K562 (cell line): ENCODE data around the gene RNASE7. TPM values are rescaled to one million over a fixed set of nuclear protein-coding genes. Genes with fewer than 3 reads are reported as not detected.

Experiments used
- ATAC-seq: fragments of 200-7000 bp; cut with Tn5 transposase; 3 replicates; pipeline ENCODE4 v1.9.1; 2020; ENCODE audit warnings: moderate library complexity
- BruUV-seq: library from RNA; stranded (reverse); fragments of 400-500 nt; replicated peaks from 2 replicates; lab custom pipeline; 2021; lab: Mats Ljungman, UMichigan
- CTCF ChIA-PET: fragments of 300-600 bp; formaldehyde crosslinking; extraction: SDS; loops from one replicate; lab custom pipeline; 2021; ENCODE audit warnings: low intra/inter-chr PET ratio; lab: Yijun Ruan, JAX
- POLR2A ChIA-PET: fragments of 300-600, 350-650 bp; sonication (Branson Sonifier 250); formaldehyde crosslinking; extraction: SDS; loops from one replicate; lab custom pipeline; 2021; ENCODE audit warnings: antibody characterized with exemption, inconsistent platforms; lab: Yijun Ruan, JAX
- DNase-seq, 4 experiments: peaks; one replicate each; pipeline versions ENCODE4 v3.0.0 to v3.0.0-alpha.2; 2011 to 2018; ENCODE audit warnings: low spot score in 3 of 4, mixed read lengths in 3 of 4; ENCODE audit errors: extremely low read depth in 1 of 4
- FAIRE-seq: peaks from 2 replicates; lab custom pipeline; 2011; peaks lifted over from hg19 to GRCh38; lab: Jason Lieb, UNC
- H2AFZ ChIP-seq: 2 replicates; pipeline ENCODE4 v1.6.0; 2011; ENCODE audit warnings: low read depth, low read length, control low read depth, inconsistent platforms
- H3K27ac ChIP-seq: fragments of 200-600 bp; 3 replicates; pipeline ENCODE4 v1.8.0; 2011; ENCODE audit warnings: low read depth, mild to moderate bottlenecking, control low read depth, inconsistent platforms, low read length, moderate library complexity, mixed read lengths; ENCODE audit errors: extremely low read depth
- H3K27me3 ChIP-seq, 2 experiments: fragments of 300-600 bp in 1 of 2; 2 replicates in 1 of 2; 3 replicates in 1 of 2; pipeline versions ENCODE4 v1.6.0 to v1.8.0; 2011; ENCODE audit warnings: inconsistent platforms in 2 of 2, low read length in 2 of 2, mild to moderate bottlenecking in 1 of 2, mixed read lengths in 1 of 2, moderate library complexity in 1 of 2; ENCODE audit not compliant: control insufficient read depth in 2 of 2, insufficient read depth in 2 of 2
- H3K36me3 ChIP-seq: fragments of 300-600 bp; 3 replicates; pipeline ENCODE4 v1.8.0; 2011; ENCODE audit warnings: mild to moderate bottlenecking, low read length, inconsistent platforms; ENCODE audit not compliant: control insufficient read depth, insufficient read depth
- H3K4me1 ChIP-seq, 2 experiments: fragments of 200-600 bp in 1 of 2; replicated peaks in 1 of 2; 2 replicates in 1 of 2; 3 replicates in 1 of 2; pipeline versions ENCODE4 v1.5.1 to v1.8.0; 2011; ENCODE audit warnings: inconsistent platforms in 2 of 2, low read length in 2 of 2, mild to moderate bottlenecking in 1 of 2, mixed read lengths in 1 of 2, moderate library complexity in 1 of 2; ENCODE audit not compliant: control insufficient read depth in 2 of 2, insufficient read depth in 2 of 2
- H3K4me2 ChIP-seq: 2 replicates; pipeline ENCODE4 v1.6.1; 2011; ENCODE audit warnings: low read length, control low read depth, inconsistent platforms, mixed read lengths; ENCODE audit not compliant: insufficient read depth
- H3K4me3 ChIP-seq: fragments of 200-600 bp; sonication (generic), shearing (Covaris generic); 2 replicates; pipeline ENCODE4 v1.5.1; 2016; ENCODE audit warnings: control low read depth, inconsistent platforms
- H3K79me2 ChIP-seq: fragments of 200-600 bp; 3 replicates; pipeline ENCODE4 v1.8.0; 2011; ENCODE audit warnings: low read length, inconsistent platforms; ENCODE audit not compliant: control insufficient read depth, insufficient read depth
- H3K9ac ChIP-seq, 2 experiments: 2 replicates each; pipeline versions ENCODE4 v1.6.0 to v1.6.1; 2011; ENCODE audit warnings: low read depth in 2 of 2, low read length in 2 of 2, control low read depth in 1 of 2, inconsistent platforms in 1 of 2, mild to moderate bottlenecking in 1 of 2, mixed read lengths in 1 of 2; ENCODE audit not compliant: insufficient read depth in 1 of 2
- H3K9me1 ChIP-seq: one replicate; pipeline ENCODE4 v1.6.0; 2011; ENCODE audit warnings: inconsistent platforms, mild to moderate bottlenecking, low read length, moderate library complexity; ENCODE audit not compliant: control insufficient read depth, insufficient read depth
- H3K9me3 ChIP-seq: replicated peaks from 2 replicates; pipeline ENCODE4 v1.5.1; 2011; ENCODE audit warnings: low read depth, low read length, inconsistent platforms; ENCODE audit not compliant: control insufficient read depth, insufficient read depth
- H4K20me1 ChIP-seq: replicated peaks from 2 replicates; pipeline ENCODE4 v1.6.1; 2011; ENCODE audit warnings: low read length, inconsistent platforms, mixed read lengths; ENCODE audit not compliant: control insufficient read depth, insufficient read depth
- ARID4B ChIP-seq: sonication (generic); formaldehyde crosslinking; IDR thresholded peaks from 2 replicates; pipeline ENCODE4 v1.8.0; 2022; ENCODE audit warnings: mild to moderate bottlenecking, missing genetic modification reagents
- E4F1 ChIP-seq: fragments of 250-450 bp; sonication (Bioruptor Pico); IDR thresholded peaks from 2 replicates; pipeline ENCODE4 v1.5.0; 2021; ENCODE audit warnings: mild to moderate bottlenecking, borderline replicate concordance
- EGR1 ChIP-seq: fragments of 450-650 bp; conservative IDR thresholded peaks from 2 replicates; pipeline ENCODE4 v1.6.1; 2017; ENCODE audit warnings: mild to moderate bottlenecking
- MLX ChIP-seq, 2 experiments: fragments of 450-650 bp in 1 of 2; sonication (generic) in 1 of 2; formaldehyde crosslinking; conservative IDR thresholded peaks; 2 replicates each; pipeline versions ENCODE4 v1.4.0 to v1.8.1; 2020 to 2022; ENCODE audit warnings: mild to moderate bottlenecking in 1 of 2, missing genetic modification reagents in 1 of 2
- NEUROD1 ChIP-seq: fragments of 150-350 bp; IDR thresholded peaks from 2 replicates; pipeline ENCODE4 v1.6.1; 2014; ENCODE audit warnings: borderline replicate concordance, low read length, low read depth; ENCODE audit not compliant: partially characterized antibody
- RBFOX2 ChIP-seq: fragments of 200-400 bp; formaldehyde crosslinking; IDR thresholded peaks from 2 replicates; pipeline ENCODE4 v1.6.1; 2017; ENCODE audit warnings: low read depth, mild to moderate bottlenecking, low read length, moderate library complexity
- SRF ChIP-seq, 2 experiments: fragments of 250-450, 450-650 bp in 1 of 2; sonication (Bioruptor Pico) in 1 of 2; sonication (generic) in 1 of 2; formaldehyde crosslinking; IDR thresholded peaks; 2 replicates each; pipeline versions ENCODE4 v1.5.0 to v1.5.1; 2020 to 2022; ENCODE audit warnings: mild to moderate bottlenecking in 1 of 2, missing genetic modification reagents in 1 of 2
- TCFL5 ChIP-seq: fragments of 250-450 bp; sonication (Bioruptor Pico); conservative IDR thresholded peaks from 2 replicates; pipeline ENCODE4 v1.6.1; 2021; ENCODE audit warnings: mild to moderate bottlenecking, moderate library complexity, matching md5 sums
- THRB ChIP-seq: fragments of 450-650 bp; formaldehyde crosslinking; conservative IDR thresholded peaks from 2 replicates; pipeline ENCODE4 v1.4.0; 2022; ENCODE audit warnings: mild to moderate bottlenecking, missing genetic modification characterization
- ZBTB7A ChIP-seq: IDR thresholded peaks from 2 replicates; pipeline ENCODE4 v1.6.1; 2011; ENCODE audit warnings: low read depth, mild to moderate bottlenecking, low read length, moderate library complexity, borderline replicate concordance; ENCODE audit not compliant: control insufficient read depth
- ZNF551 ChIP-seq: fragments of 250-450 bp; sonication (Bioruptor Pico); IDR thresholded peaks from 2 replicates; pipeline ENCODE4 v1.5.0; 2021; ENCODE audit warnings: mild to moderate bottlenecking, moderate library complexity
- ZNF778 ChIP-seq: fragments of 450-650 bp; formaldehyde crosslinking; IDR thresholded peaks from 2 replicates; pipeline ENCODE4 v1.4.0; 2020; ENCODE audit warnings: mild to moderate bottlenecking, moderate library complexity
- WGBS: fragments of 100-300 bp; shearing (Covaris generic); methylation state at CpG from one replicate; pipeline ENCODE4 v1.1.6; 2016; ENCODE audit warnings: low coverage, mixed read lengths; ENCODE audit not compliant: insufficient coverage; ENCODE audit errors: missing lambda C conversion rate; 5-methylcytosine and 5-hydroxymethylcytosine counted together
- in situ Hi-C: fragments of 300-500 bp; cut with MboI; formaldehyde crosslinking; loops from 4 replicates; pipeline ENCODE4 v1.15.0; 2018; ENCODE audit warnings: inconsistent platforms, mixed read lengths
- intact Hi-C: fragments of 100-400 bp; cut with micrococcal nuclease; formaldehyde crosslinking; loops from 2 replicates; pipeline ENCODE4 v1.14.2; 2022
- polyA plus RNA-seq, 8 experiments: library from polyadenylated mRNA; depleted of rRNA in 4 of 8; stranded (reverse) in 5 of 8; unstranded in 3 of 8; fragments of >200 nt; fragmentation: Nextera tagmentation in 2 of 8; fragmentation: Illumina TruSeq in 1 of 8; extraction: Ambion mirVana in 2 of 8; extraction: Trizol in 1 of 8; gene quantifications; 2 replicates each; pipeline versions ENCODE4 v1.2.1 to v1.2.3, GENCODE V29; 2011 to 2014; ENCODE audit warnings: inconsistent platforms in 1 of 8, missing spikeins in 1 of 8
- total RNA-seq, 7 experiments: library from RNA; depleted of rRNA in 6 of 7; stranded (reverse); fragments of >200 nt in 6 of 7; fragmentation: Illumina TruSeq in 2 of 7; extraction: Trizol in 2 of 7; gene quantifications; 2 replicates each; pipeline versions ENCODE4 v1.2.1 to v1.2.3, GENCODE V29; 2011 to 2021; ENCODE audit warnings: low replicate concordance in 1 of 7

The RNASE7 gene
- total and polyA plus RNA-seq, 9 of the 15 experiments (the other 6 are each of a cell fraction or from before 2014, with no cell fraction given), result not detected

GRCh38 chr14:21061347-21061668 lies 19.1 kb downstream of the RNASE7 start (continued):
- no peak for TF ChIP-seq ARID4B (CRISPR knock-in tag)
- no peak for TF ChIP-seq NEUROD1
- TF ChIP-seq ZBTB7A, result no peak

GRCh38 chr14:21063479-21063878 lies 21.3 kb downstream of the RNASE7 start:
- H3K4me3 ChIP-seq, result no peak overlapping the region
- FAIRE-seq, result no peak
- H3K27me3 ChIP-seq, result no peaks in the 10 kb centered on the region
- no peaks in the 10 kb centered on the region for H3K36me3 ChIP-seq
- H3K4me1 ChIP-seq, result no peaks in the 10 kb centered on the region; a peak in 1 of 5 replicates
- no peaks in the 10 kb centered on the region for H3K9me1 ChIP-seq
- H3K4me2 ChIP-seq, result no peak overlapping the region
- intact Hi-C loops, result no loop called here
- no peak overlapping the region for H3K9ac ChIP-seq
- H3K9me3 ChIP-seq, result no peaks in the 10 kb centered on the region
- CTCF ChIA-PET, result no interaction called here
- DNase-seq, result no peak
- no peak for ATAC-seq
- H3K79me2 ChIP-seq, result no peaks in the 10 kb centered on the region
- WGBS, result 82% methylated on average over 3 of the region's 3 CpGs
- H2AFZ ChIP-seq, result no peak overlapping the region
- POLR2A ChIA-PET, result interaction anchor here (0.6 kb wide), 1 partner anchor 44 kb away, joined by 3 read pairs; no protein-coding TSS in a partner anchor
- in situ Hi-C loops, result no loop called here
- no TSS peak for BruUV-seq
- H3K27ac ChIP-seq, result no peak overlapping the region
- H4K20me1 ChIP-seq, result no peaks in the 10 kb centered on the region
- no peak for TF ChIP-seq TCFL5 (CRISPR knock-in tag)
- TF ChIP-seq ZNF778 (CRISPR knock-in tag), result no peak
- no peak for TF ChIP-seq SRF (CRISPR knock-in tag; IDR thresholded peaks at IDR 0.05)
- TF ChIP-seq RBFOX2, result no peak
- no peak for TF ChIP-seq MLX (CRISPR knock-in tag; conservative IDR thresholded peaks at IDR 0.05)
- no peak for TF ChIP-seq ZNF551
- TF ChIP-seq E4F1, result no peak
- TF ChIP-seq THRB (CRISPR knock-in tag), result no peak
- no peak for TF ChIP-seq EGR1
